IMR-90 (cell line): Measurements from ENCODE around the gene MET. TPM values are rescaled to one million over a fixed set of nuclear protein-coding genes. Genes with fewer than 3 reads are reported as not detected.

Experiments
- ATAC-seq: fragments of 200-7000 bp; cut with Tn5 transposase; 2 replicates; pipeline ENCODE4 v1.9.1; 2020; ENCODE audit warnings: low read depth, mild to moderate bottlenecking, moderate library complexity
- BruUV-seq: library from RNA; stranded (reverse); fragments of 400-500 nt; replicated peaks from 2 replicates; lab custom pipeline; 2021; lab: Mats Ljungman, UMichigan
- CTCF ChIA-PET: fragments of 300-600 bp; formaldehyde crosslinking; extraction: SDS; loops from one replicate; lab custom pipeline; 2021; ENCODE audit warnings: antibody characterized with exemption; lab: Yijun Ruan, JAX
- POLR2A ChIA-PET: fragments of 300-600 bp; sonication (Branson Sonifier 250); formaldehyde crosslinking; loops from one replicate; lab custom pipeline; 2022; ENCODE audit warnings: antibody characterized with exemption; ENCODE audit not compliant: unreplicated experiment; lab: Charles Lee
- DNase-seq: peaks from one replicate; pipeline ENCODE4 v3.0.0; 2013
- H2AFZ ChIP-seq: replicated peaks from 2 replicates; pipeline ENCODE3; 2013; ENCODE audit warnings: low read length, mild to moderate bottlenecking; ENCODE audit not compliant: poor library complexity
- H2AK5ac ChIP-seq: 2 replicates; pipeline ENCODE4 v1.6.1; 2013; ENCODE audit warnings: low read depth, low read length, inconsistent platforms
- H2AK9ac ChIP-seq: replicated peaks from 2 replicates; pipeline ENCODE3; 2013; ENCODE audit warnings: mild to moderate bottlenecking, low read depth, low read length, moderate library complexity; ENCODE audit not compliant: poor library complexity
- H2BK120ac ChIP-seq: 2 replicates; pipeline ENCODE4 v1.6.1; 2013; ENCODE audit warnings: low read depth, low read length, inconsistent platforms
- H2BK15ac ChIP-seq: 3 replicates; pipeline ENCODE4 v1.6.1; 2013; ENCODE audit warnings: low read depth, low read length, inconsistent platforms
- H2BK20ac ChIP-seq: 2 replicates; pipeline ENCODE4 v1.6.1; 2013; ENCODE audit warnings: low read depth, mild to moderate bottlenecking, inconsistent platforms, low read length, moderate library complexity
- H2BK5ac ChIP-seq: 2 replicates; pipeline ENCODE4 v1.6.1; 2013; ENCODE audit warnings: mild to moderate bottlenecking, low read depth, low read length, inconsistent platforms; ENCODE audit not compliant: poor library complexity, severe bottlenecking
- H3K14ac ChIP-seq: replicated peaks from 2 replicates; pipeline ENCODE4 v1.6.1; 2013; ENCODE audit warnings: low read depth, low read length, inconsistent platforms
- H3K18ac ChIP-seq: 2 replicates; pipeline ENCODE4 v1.6.1; 2013; ENCODE audit warnings: low read depth, low read length, control low read depth
- H3K23ac ChIP-seq: 2 replicates; pipeline ENCODE4 v1.6.1; 2013; ENCODE audit warnings: low read depth, low read length, inconsistent platforms
- H3K27ac ChIP-seq: 2 replicates; pipeline ENCODE4 v1.5.1; 2013; ENCODE audit warnings: mild to moderate bottlenecking, control low read depth, low read length; ENCODE audit not compliant: insufficient read depth
- H3K27me3 ChIP-seq: 2 replicates; pipeline ENCODE4 v1.6.1; 2013; ENCODE audit warnings: low read length; ENCODE audit not compliant: control insufficient read depth, insufficient read depth
- H3K36me3 ChIP-seq: 2 replicates; pipeline ENCODE4 v1.6.1; 2013; ENCODE audit warnings: low read length, mixed read lengths; ENCODE audit not compliant: control insufficient read depth, insufficient read depth
- H3K4ac ChIP-seq: 2 replicates; pipeline ENCODE4 v1.6.1; 2013; ENCODE audit warnings: low read depth, low read length, inconsistent platforms
- H3K4me1 ChIP-seq: 2 replicates; pipeline ENCODE4 v1.6.1; 2013; ENCODE audit warnings: low read length, mixed read lengths; ENCODE audit not compliant: control insufficient read depth, insufficient read depth
- H3K4me2 ChIP-seq: 2 replicates; pipeline ENCODE4 v1.6.1; 2013; ENCODE audit warnings: low read depth, mild to moderate bottlenecking, control low read depth, low read length, moderate library complexity
- H3K4me3 ChIP-seq: 2 replicates; pipeline ENCODE4 v1.5.1; 2013; ENCODE audit warnings: low read depth, mild to moderate bottlenecking, control low read depth, low read length, moderate library complexity; ENCODE audit not compliant: insufficient read depth
- H3K56ac ChIP-seq: 2 replicates; pipeline ENCODE4 v1.6.1; 2013; ENCODE audit warnings: low read length, inconsistent platforms; ENCODE audit not compliant: insufficient read depth; ENCODE audit errors: extremely low read depth
- H3K79me1 ChIP-seq, 2 experiments: 2 replicates each; pipeline ENCODE4 v1.6.1; 2013; ENCODE audit warnings: low read length in 2 of 2, inconsistent platforms in 1 of 2, low read depth in 1 of 2
- H3K9ac ChIP-seq: 2 replicates; pipeline ENCODE4 v1.6.1; 2013; ENCODE audit warnings: low read depth, low read length, control low read depth
- H3K9me1 ChIP-seq: 2 replicates; pipeline ENCODE4 v1.6.1; 2013; ENCODE audit warnings: low read length, inconsistent platforms; ENCODE audit not compliant: insufficient read depth
- H3K9me3 ChIP-seq: 2 replicates; pipeline ENCODE4 v1.6.1; 2013; ENCODE audit warnings: low read length; ENCODE audit not compliant: control insufficient read depth, insufficient read depth
- H4K20me1 ChIP-seq: 2 replicates; pipeline ENCODE4 v1.6.1; 2013; ENCODE audit warnings: low read length, inconsistent platforms; ENCODE audit not compliant: insufficient read depth
- H4K5ac ChIP-seq: 2 replicates; pipeline ENCODE4 v1.6.1; 2013; ENCODE audit warnings: mild to moderate bottlenecking, low read depth, low read length, control low read depth
- H4K8ac ChIP-seq, 2 experiments: 2 replicates each; pipeline ENCODE4 v1.6.1; 2013; ENCODE audit warnings: low read depth in 2 of 2, low read length in 2 of 2, control low read depth in 1 of 2, inconsistent platforms in 1 of 2
- H4K91ac ChIP-seq: 2 replicates; pipeline ENCODE4 v1.6.1; 2013; ENCODE audit warnings: low read depth, low read length, inconsistent platforms; ENCODE audit not compliant: insufficient read depth
- CHD1 ChIP-seq: IDR thresholded peaks from 2 replicates; pipeline ENCODE4 v1.6.1; 2012; ENCODE audit warnings: low read depth, low read length, improper control_type of control experiment
- RFX5 ChIP-seq: IDR thresholded peaks from 2 replicates; pipeline ENCODE4 v1.8.0; 2012; ENCODE audit warnings: low read depth, mild to moderate bottlenecking, low read length, moderate library complexity
- WGBS, 2 experiments: methylation state at CpG; one replicate each; pipeline versions ENCODE4 v1.1.5 to v1.1.7; 2013; ENCODE audit warnings: missing lambda C conversion rate in 2 of 2; ENCODE audit not compliant: insufficient read length in 1 of 2; ENCODE audit errors: extremely low coverage in 2 of 2; 5-methylcytosine and 5-hydroxymethylcytosine counted together
- dilution Hi-C: fragments of 300-500 bp; cut with HindIII; formaldehyde crosslinking; loops from one replicate; pipeline ENCODE4 v1.14.3; 2018; ENCODE audit warnings: low sequenced_read_pairs; ENCODE audit not compliant: unreplicated experiment
- in situ Hi-C: fragments of 300-500 bp; cut with MboI; formaldehyde crosslinking; loops from 3 replicates; pipeline ENCODE4 v1.14.3; 2019; ENCODE audit warnings: low sequenced_read_pairs, inconsistent platforms, mixed read lengths
- intact Hi-C: fragments of 100-400 bp; cut with micrococcal nuclease; formaldehyde crosslinking; loops from 2 replicates; pipeline ENCODE4 v1.10.0; 2022
- polyA plus RNA-seq, 3 experiments: library from polyadenylated mRNA; depleted of rRNA; stranded (reverse); fragments of >200 nt; gene quantifications; 2 replicates each; pipeline ENCODE4 v1.2.3, GENCODE V29; 2012; ENCODE audit warnings: low replicate concordance in 1 of 3
- total RNA-seq: library from RNA; depleted of rRNA; stranded (reverse); fragments of >200 nt; gene quantifications from 2 replicates; pipeline ENCODE4 v1.2.3, GENCODE V29; 2012

MET gene
- total and polyA plus RNA-seq, 2 of the 4 experiments (the other 2 are of a cell fraction) = 15.0 to 84.6 TPM

DNA sequence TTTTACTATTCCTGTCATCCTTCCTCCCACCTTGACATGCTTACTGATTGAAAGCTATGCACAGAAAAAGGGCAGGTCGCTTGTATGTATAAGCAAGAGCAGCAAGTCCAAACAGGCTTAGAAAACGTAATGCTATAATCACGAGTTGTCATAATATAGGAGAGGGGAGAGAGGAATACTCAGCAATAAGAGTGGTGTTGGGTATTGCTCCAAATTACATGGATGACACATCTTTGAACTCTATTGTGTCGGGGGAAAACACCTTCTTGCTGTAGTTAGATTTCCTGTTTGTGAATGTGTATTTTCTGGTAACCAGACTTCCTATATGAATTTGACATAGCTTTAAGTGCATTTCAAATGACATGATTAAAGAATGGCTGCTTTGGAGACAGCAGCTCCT is 7.5 kb downstream of the MET start:
- H4K20me1 ChIP-seq = no peaks in the 10 kb centered on the region
- no peak overlapping the region for H3K14ac ChIP-seq
- no peaks in the 10 kb centered on the region for H3K9me3 ChIP-seq
- ChIA-PET POLR2A (no interaction called here), CTCF (no interaction called here)
- DNase-seq (no peak), ATAC-seq (no peak)
- H3K9me1 ChIP-seq = peaks cover 1% of the 10 kb centered on the region; the same call in 1 of the 2 replicates
- H4K8ac ChIP-seq = no peak overlapping the region
- H3K23ac ChIP-seq = no peak overlapping the region
- no peaks in the 10 kb centered on the region for H3K36me3 ChIP-seq
- peaks cover 16 to 27% of the 10 kb centered on the region in 2 experiments; a peak in 3 of 4 replicates for H3K79me1 ChIP-seq
- H3K27ac ChIP-seq = no peak overlapping the region
- no peak overlapping the region for H2BK20ac ChIP-seq
- in situ Hi-C loops (no loop called here), dilution Hi-C loops (no loop called here), intact Hi-C loops (no loop called here)
- H4K91ac ChIP-seq = no peak overlapping the region
- H2BK5ac ChIP-seq = no peak overlapping the region
- no peak overlapping the region for H3K18ac ChIP-seq
- H2BK15ac ChIP-seq = no peak overlapping the region
- H2AK5ac ChIP-seq = no peak overlapping the region
- no peak overlapping the region for H2AK9ac ChIP-seq
- TF ChIP-seq CHD1 = no peak
- TF ChIP-seq RFX5 = no peak
- no TSS peak for BruUV-seq
- no peak overlapping the region for H2AFZ ChIP-seq
- H2BK120ac ChIP-seq = no peak overlapping the region
- 100% methylated on average over 2 of the region's 4 CpGs; no CpG with 5 or more reads in 1 of the 2 experiments for WGBS, 2 experiments
- no peak overlapping the region for H3K4me2 ChIP-seq
- no peak overlapping the region for H3K4ac ChIP-seq
- no peaks in the 10 kb centered on the region for H3K27me3 ChIP-seq
- no peak overlapping the region for H3K4me3 ChIP-seq
- H3K9ac ChIP-seq = no peak overlapping the region
- no peak overlapping the region for H4K5ac ChIP-seq
- peaks cover 2% of the 10 kb centered on the region for H3K4me1 ChIP-seq
- no peak overlapping the region for H3K56ac ChIP-seq
